Neutrophil (primary cell): ENCODE results near the gene METTL26.
A peak's percentile ranks its signal among the peaks of the same experiment; 100 is the strongest.

Experiments
- H3K27ac ChIP-seq: fragments of 200-600 bp; sonication (generic); 2 replicates; pipeline ENCODE4 v1.5.1; 2016; ENCODE audit warnings: mild to moderate bottlenecking, moderate library complexity
- H3K27me3 ChIP-seq: fragments of 200-600 bp; sonication (generic); 2 replicates; pipeline ENCODE4 v1.6.0; 2016; ENCODE audit warnings: mild to moderate bottlenecking
- H3K36me3 ChIP-seq: fragments of 200-600 bp; sonication (generic); 2 replicates; pipeline ENCODE4 v1.5.1; 2017
- H3K4me1 ChIP-seq, 2 experiments: fragments of 200-600 bp in 1 of 2; sonication (generic) in 1 of 2; 1 replicate in 1 of 2; 2 replicates in 1 of 2; pipeline versions ENCODE4 v1.5.1 to v1.6.1; 2013 to 2016; ENCODE audit warnings: low read depth in 1 of 2, low read length in 1 of 2, mild to moderate bottlenecking in 1 of 2, moderate library complexity in 1 of 2; ENCODE audit not compliant: control insufficient read depth in 1 of 2, insufficient read depth in 1 of 2
- H3K4me3 ChIP-seq, 2 experiments: fragments of 200-600 bp in 1 of 2; sonication (generic) in 1 of 2; 1 replicate in 1 of 2; 2 replicates in 1 of 2; pipeline ENCODE4 v1.5.1; 2013 to 2016; ENCODE audit warnings: low read depth in 1 of 2, low read length in 1 of 2, mild to moderate bottlenecking in 1 of 2, moderate library complexity in 1 of 2
- H3K9me3 ChIP-seq: fragments of 200-600 bp; sonication (generic); 2 replicates; pipeline ENCODE4 v1.5.1; 2016
- TF ChIP-seq, protein P1 (sequence below): fragments of 200-600 bp; sonication (generic); IDR thresholded peaks from 2 replicates; pipeline ENCODE4 v1.5.1; 2016; ENCODE audit warnings: antibody characterized with exemption

The METTL26 gene

GRCh38 chr16:648781-649589, 12.9 kb upstream of the METTL26 start, which contains the start of gene WDR90:
TSS of gene WDR90 (plus strand) at chr16:649365. CDS start at chr16:649417, 52 bp downstream.
- no peaks in the 10 kb centered on the region for H3K36me3 ChIP-seq
- H3K9me3 ChIP-seq: no peaks in the 10 kb centered on the region
- peak within 1 kb of the TSS; percentile 78 for H3K27ac ChIP-seq
- H3K4me3 ChIP-seq: peak within 1 kb of the TSS; percentile 80 to 84
- TF ChIP-seq, protein P1, sequence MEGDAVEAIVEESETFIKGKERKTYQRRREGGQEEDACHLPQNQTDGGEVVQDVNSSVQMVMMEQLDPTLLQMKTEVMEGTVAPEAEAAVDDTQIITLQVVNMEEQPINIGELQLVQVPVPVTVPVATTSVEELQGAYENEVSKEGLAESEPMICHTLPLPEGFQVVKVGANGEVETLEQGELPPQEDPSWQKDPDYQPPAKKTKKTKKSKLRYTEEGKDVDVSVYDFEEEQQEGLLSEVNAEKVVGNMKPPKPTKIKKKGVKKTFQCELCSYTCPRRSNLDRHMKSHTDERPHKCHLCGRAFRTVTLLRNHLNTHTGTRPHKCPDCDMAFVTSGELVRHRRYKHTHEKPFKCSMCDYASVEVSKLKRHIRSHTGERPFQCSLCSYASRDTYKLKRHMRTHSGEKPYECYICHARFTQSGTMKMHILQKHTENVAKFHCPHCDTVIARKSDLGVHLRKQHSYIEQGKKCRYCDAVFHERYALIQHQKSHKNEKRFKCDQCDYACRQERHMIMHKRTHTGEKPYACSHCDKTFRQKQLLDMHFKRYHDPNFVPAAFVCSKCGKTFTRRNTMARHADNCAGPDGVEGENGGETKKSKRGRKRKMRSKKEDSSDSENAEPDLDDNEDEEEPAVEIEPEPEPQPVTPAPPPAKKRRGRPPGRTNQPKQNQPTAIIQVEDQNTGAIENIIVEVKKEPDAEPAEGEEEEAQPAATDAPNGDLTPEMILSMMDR: no peak
- H3K4me1 ChIP-seq: peaks cover 21 to 31% of the 10 kb centered on the region in 2 experiments
- H3K27me3 ChIP-seq: no peaks in the 10 kb centered on the region

DNA sequence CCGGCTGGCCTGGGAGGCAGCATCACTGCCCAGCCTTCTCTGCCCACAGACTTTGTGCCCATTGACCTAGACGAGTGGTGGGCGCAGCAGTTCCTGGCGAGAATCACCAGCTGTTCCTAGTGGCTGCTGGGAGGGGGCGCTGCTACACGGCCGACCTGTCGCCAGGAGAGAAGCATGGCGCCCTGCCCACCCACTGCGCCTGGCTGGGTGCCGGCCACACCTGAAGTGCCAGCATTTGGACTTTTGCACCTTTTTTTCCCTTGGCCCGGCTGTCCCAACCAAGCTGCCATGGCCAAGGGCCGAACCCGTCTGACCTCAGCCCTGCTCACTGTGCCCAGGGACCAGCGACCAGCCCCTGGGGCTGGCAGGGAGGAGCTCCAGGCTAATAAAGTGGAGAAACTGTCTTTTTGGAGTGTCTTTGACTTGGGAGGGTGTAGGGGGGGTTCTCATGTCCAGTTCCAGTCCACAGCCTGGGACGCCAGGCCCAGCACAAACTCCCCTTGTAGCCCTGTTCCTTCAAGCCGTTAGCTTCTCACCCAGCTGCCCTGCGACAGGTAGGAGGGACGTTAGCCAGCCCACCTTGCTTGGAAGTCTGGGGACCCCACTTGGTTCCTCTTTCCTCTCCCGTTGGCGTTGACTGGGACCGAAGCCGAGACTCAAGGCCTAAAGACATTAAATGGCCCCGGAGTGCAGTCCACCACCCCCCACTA, 12.1 kb upstream of the METTL26 start:
- H3K4me1 ChIP-seq: peaks cover 28 to 37% of the 10 kb centered on the region in 2 experiments
- no peaks in the 10 kb centered on the region for H3K9me3 ChIP-seq
- no peaks in the 10 kb centered on the region for H3K27me3 ChIP-seq
- no peaks in the 10 kb centered on the region for H3K36me3 ChIP-seq
- TF ChIP-seq, protein P1: no peak
- peak overlapping the region; percentile 78 for H3K27ac ChIP-seq
- H3K4me3 ChIP-seq: peak overlapping the region; percentile 80 to 84

DNA sequence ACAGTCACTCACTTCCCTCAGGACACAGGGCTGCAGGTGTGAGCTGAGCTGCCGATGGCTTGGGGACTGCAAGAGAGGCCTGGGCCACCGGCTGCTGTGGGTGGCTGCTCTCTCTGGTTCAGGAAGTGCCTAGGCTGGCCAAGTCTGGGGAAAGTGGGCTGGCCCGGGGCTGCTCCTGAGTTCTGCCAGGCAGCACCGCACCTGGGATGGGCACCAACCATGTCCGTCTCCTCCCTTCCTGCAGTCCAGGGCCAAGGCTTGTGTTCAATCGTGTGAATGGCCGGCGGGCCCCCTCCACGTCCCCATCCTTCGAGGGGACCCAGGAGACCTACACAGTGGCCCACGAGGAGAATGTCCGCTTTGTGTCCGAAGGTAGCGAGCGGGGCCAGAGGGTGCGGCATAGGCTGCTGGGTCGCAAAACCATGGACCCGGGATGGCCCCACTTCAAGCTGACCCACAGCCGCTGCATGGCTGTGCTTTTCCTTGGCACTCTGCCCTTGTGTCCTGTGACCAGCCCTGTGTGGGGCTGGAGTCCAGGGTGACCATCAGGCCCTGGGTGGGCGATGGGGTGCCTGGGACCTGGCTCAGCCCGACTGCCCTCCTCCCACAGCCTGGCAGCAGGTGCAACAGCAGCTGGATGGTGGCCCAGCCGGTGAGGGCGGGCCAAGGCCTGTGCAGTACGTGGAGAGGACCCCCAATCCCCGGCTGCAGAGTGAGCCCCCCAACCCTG, 11.2 kb upstream of the METTL26 start:
- Histone ChIP-seq H3K9me3 (no peaks in the 10 kb centered on the region), H3K4me1 (peaks cover 37 to 46% of the 10 kb centered on the region in 2 experiments), H3K36me3 (no peaks in the 10 kb centered on the region), H3K27me3 (no peaks in the 10 kb centered on the region), H3K27ac (no peak overlapping the region), H3K4me3 (no peak overlapping the region)
- TF ChIP-seq, protein P1: no peak

GRCh38 chr16:646679-647172, 10.6 kb upstream of the METTL26 start:
- Histone ChIP-seq H3K27ac (no peak overlapping the region), H3K9me3 (no peaks in the 10 kb centered on the region), H3K36me3 (no peaks in the 10 kb centered on the region), H3K27me3 (no peaks in the 10 kb centered on the region), H3K4me1 (peaks cover 38 to 50% of the 10 kb centered on the region in 2 experiments), H3K4me3 (no peak overlapping the region)
- TF ChIP-seq, protein P1: no peak
